ENCODE data around the gene ATP2C2. TPM values are rescaled to one million over a fixed set of nuclear protein-coding genes. Genes with fewer than 3 reads are reported as not detected.

Gene ATP2C2
- total and polyA plus RNA-seq, 2 of the 8 experiments (the other 6 are each of a cell fraction or from before 2014, with no cell fraction given) = 1.2 to 2.8 TPM

DNA sequence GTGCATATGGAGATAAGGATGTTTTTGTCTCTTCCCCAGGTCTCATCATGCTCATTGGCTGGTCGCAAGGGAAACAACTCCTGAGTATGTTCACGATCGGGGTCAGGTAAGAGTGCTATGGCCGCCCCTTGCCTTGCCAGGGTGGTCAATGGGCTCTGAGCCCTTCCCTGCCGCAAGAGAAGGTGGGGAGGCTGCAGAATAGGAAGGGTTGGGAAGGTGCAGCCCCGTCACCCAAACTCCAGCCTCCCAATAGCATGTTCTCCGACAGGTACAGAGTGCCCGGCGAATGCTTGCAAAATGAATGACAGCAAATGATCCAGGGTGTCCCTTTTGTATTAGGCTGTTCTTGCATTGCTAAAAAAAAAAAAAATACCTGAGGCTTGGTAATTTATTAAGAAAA lies 57.4 kb downstream of the ATP2C2 start:
- Histone ChIP-seq H3K4me1 (replicated peaks in 1 of 4; ENCODE audit: control insufficient read depth in 3 of 4, insufficient read depth in 4 of 4, low read length in 3 of 4) (no peaks in the 10 kb centered on the region), H4K8ac (ENCODE audit: extremely low read depth, insufficient read depth, low read length) (no peak overlapping the region; the same call in 1 of the 2 replicates), H2BK120ac (replicated peaks; ENCODE audit: low read depth, low read length) (no peak overlapping the region), H2BK20ac (ENCODE audit: low read length) (no peak overlapping the region), H3K4ac (replicated peaks; ENCODE audit: insufficient read length, low read depth, low read length) (no peak overlapping the region), H2BK5ac (ENCODE audit: low read depth, low read length) (no peak overlapping the region), H2BK15ac (ENCODE audit: low read length) (no peak overlapping the region), H3K36me3 (ENCODE audit: control insufficient read depth in 2 of 4, insufficient read depth in 4 of 4, low read length in 3 of 4) (no peaks in the 10 kb centered on the region), H3K9ac (replicated peaks in 1 of 4; ENCODE audit: extremely low read depth in 1 of 4, low read depth in 3 of 4, low read length in 3 of 4) (no peak overlapping the region), H3K9me3 (ENCODE audit: insufficient read depth in 2 of 2, low read depth in 1 of 2, low read length in 1 of 2) (no peaks in the 10 kb centered on the region), H2BK12ac (ENCODE audit: low read depth, low read length) (no peak overlapping the region), H3K27me3 (replicated peaks in 1 of 4; ENCODE audit: control insufficient read depth in 3 of 4, extremely low read depth in 1 of 4, insufficient read depth in 3 of 4, low read length in 3 of 4) (peaks cover 0 to 2% (median under 1%) of the 10 kb centered on the region in 4 experiments; a peak in 2 of 7 replicates), H3K23ac (ENCODE audit: insufficient read length) (no peak overlapping the region), H3K79me1 (ENCODE audit: low read depth, low read length) (no peaks in the 10 kb centered on the region), H2AK5ac (ENCODE audit: low read depth, low read length) (no peak overlapping the region), H3K4me3 (ENCODE audit: extremely low read depth in 1 of 4, insufficient read depth in 2 of 4, low read depth in 3 of 4, low read length in 4 of 4) (no peak overlapping the region), H3K23me2 (ENCODE audit: low read depth, low read length) (no peaks in the 10 kb centered on the region), H3K56ac (replicated peaks; ENCODE audit: insufficient read length, low read depth, low read length) (no peak overlapping the region), H3K4me2 (ENCODE audit: insufficient read depth in 1 of 2, low read depth in 2 of 2, low read length in 2 of 2) (no peak overlapping the region), H4K20me1 (replicated peaks in 1 of 2; ENCODE audit: control insufficient read depth in 1 of 2, insufficient read depth in 2 of 2, low read length in 2 of 2) (no peaks in the 10 kb centered on the region), H4K91ac (replicated peaks; ENCODE audit: insufficient read length, low read length) (no peak overlapping the region), H3K79me2 (ENCODE audit: control insufficient read depth in 1 of 2, insufficient read depth in 2 of 2, low read length in 2 of 2) (no peaks in the 10 kb centered on the region), H3K27ac (ENCODE audit: low read depth, low read length) (no peak overlapping the region), H3K18ac (ENCODE audit: extremely low read depth, low read length) (no peak overlapping the region), H4K5ac (ENCODE audit: insufficient read length, low read depth, low read length) (no peak overlapping the region), H2AFZ (ENCODE audit: low read length) (no peak overlapping the region), H3K14ac (ENCODE audit: insufficient read length) (no peak overlapping the region)
- no peak for TF ChIP-seq SRF (IDR thresholded peaks at IDR 0.05; ENCODE audit: low read depth, low read length)
- TF ChIP-seq ZNF274 (IDR thresholded peaks at IDR 0.05; ENCODE audit: borderline replicate concordance, extremely low read depth, low read length) = no peak
- no peak for TF ChIP-seq CHD2 (IDR thresholded peaks at IDR 0.05; ENCODE audit: low read length)
- TF ChIP-seq YY1 (IDR thresholded peaks at IDR 0.05; ENCODE audit: low read depth, low read length) = no peak
- TF ChIP-seq SIX5 (IDR thresholded peaks at IDR 0.05; ENCODE audit: low read depth, low read length) = no peak
- no peak for TF ChIP-seq GTF2F1 (IDR thresholded peaks at IDR 0.05; ENCODE audit: borderline replicate concordance, low read depth, low read length)
- TF ChIP-seq, protein P1, sequence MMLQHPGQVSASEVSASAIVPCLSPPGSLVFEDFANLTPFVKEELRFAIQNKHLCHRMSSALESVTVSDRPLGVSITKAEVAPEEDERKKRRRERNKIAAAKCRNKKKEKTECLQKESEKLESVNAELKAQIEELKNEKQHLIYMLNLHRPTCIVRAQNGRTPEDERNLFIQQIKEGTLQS (IDR thresholded peaks at IDR 0.05; ENCODE audit: insufficient read depth, low read depth, low read length) = no peak
- TF ChIP-seq, protein P2, sequence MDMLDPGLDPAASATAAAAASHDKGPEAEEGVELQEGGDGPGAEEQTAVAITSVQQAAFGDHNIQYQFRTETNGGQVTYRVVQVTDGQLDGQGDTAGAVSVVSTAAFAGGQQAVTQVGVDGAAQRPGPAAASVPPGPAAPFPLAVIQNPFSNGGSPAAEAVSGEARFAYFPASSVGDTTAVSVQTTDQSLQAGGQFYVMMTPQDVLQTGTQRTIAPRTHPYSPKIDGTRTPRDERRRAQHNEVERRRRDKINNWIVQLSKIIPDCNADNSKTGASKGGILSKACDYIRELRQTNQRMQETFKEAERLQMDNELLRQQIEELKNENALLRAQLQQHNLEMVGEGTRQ (IDR thresholded peaks at IDR 0.05; ENCODE audit: low read length) = no peak
- no peak for TF ChIP-seq ASH2L (IDR thresholded peaks at IDR 0.05; ENCODE audit: low read length)
- no peak for TF ChIP-seq TAF7 (optimal IDR thresholded peaks at IDR 0.05; ENCODE audit: borderline replicate concordance, low read depth, low read length)
- TF ChIP-seq NRF1 (IDR thresholded peaks at IDR 0.05; ENCODE audit: low read depth, low read length) = no peak
- CTCF ChIA-PET (ENCODE audit: partially characterized antibody) = no interaction called here
- WGBS, 2 experiments (ENCODE audit: extremely low coverage in 1 of 2, insufficient coverage in 1 of 2, insufficient read length in 1 of 2, insufficient replicate concordance in 2 of 2, low coverage in 1 of 2, low lambda C conversion rate in 2 of 2, missing lambda C conversion rate in 1 of 2) = 94% methylated on average over 9 of the region's 9 CpGs; no CpG with 5 or more reads in 1 of the 2 experiments
- POLR2A ChIA-PET (ENCODE audit: partially characterized antibody) = no interaction called here
- DNase-seq (ENCODE audit: low read depth in 1 of 2, low spot score in 2 of 2) (no peak), FAIRE-seq (no peak)

All from H1 (cell line).